ENCODE measurements around the gene FSTL3.
A peak's percentile ranks its signal among the peaks of the same experiment; 100 is the strongest.
"Not testable (repeated sequence)": the region's sequence is repeated elsewhere in the genome, so short reads cannot be mapped to it uniquely, and the experiment has no call there.

Gene FSTL3

DNA sequence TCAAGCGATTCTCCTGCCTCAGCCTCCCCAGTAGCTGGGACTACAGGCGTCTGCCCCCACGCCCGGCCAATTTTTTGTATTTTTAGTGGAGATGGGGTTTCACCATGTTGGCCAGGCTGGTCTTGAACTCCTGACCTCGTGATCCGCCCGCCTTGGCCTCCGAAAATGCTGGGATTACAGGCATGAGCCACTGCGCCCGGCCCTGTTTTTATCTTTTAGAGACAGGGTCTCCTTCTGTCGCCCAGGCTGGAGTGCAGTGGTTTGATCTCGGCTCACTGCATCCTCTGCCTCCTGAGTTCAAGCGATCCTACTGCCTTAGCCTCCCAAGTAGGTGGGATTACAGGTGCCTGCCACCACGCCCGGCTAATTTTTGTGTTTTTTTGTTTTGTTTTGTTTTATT is 22.3 kb downstream of the FSTL3 start:
- not testable (repeated sequence) for H3K4me3 ChIP-seq (ENCODE audit: low read length); H3K4me1 ChIP-seq (ENCODE audit: control insufficient read depth, low read depth, low read length); H3K27me3 ChIP-seq (ENCODE audit: control insufficient read depth, insufficient read depth, low read length); H3K36me3 ChIP-seq (ENCODE audit: control insufficient read depth, low read depth, low read length); H3K9me3 ChIP-seq (ENCODE audit: control insufficient read depth, low read depth, low read length); H3K9ac ChIP-seq (ENCODE audit: low read length); H3K27ac ChIP-seq (ENCODE audit: low read length)

DNA sequence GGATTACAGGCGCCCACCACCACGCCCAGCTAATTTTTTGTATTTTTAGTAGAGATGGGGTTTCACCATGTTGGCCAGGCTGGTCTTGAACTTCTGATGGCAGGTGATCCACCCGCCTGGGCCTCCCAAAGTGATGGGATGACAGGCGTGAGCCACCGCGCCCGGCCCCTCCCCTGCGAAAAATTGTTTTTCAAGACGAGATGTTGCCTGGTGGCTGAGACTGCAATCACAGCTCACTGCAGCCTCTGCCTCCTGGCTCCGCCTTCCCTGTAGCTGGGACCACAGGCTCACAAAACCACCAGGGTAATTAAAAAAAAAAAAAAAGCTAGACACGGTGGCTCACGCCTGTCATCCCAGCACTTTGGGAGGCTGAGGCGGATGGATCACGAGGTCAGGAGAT is 23.7 kb downstream of the FSTL3 start:
- not testable (repeated sequence) for H3K27ac ChIP-seq (ENCODE audit: low read length); H3K9me3 ChIP-seq (ENCODE audit: control insufficient read depth, low read depth, low read length); H3K36me3 ChIP-seq (ENCODE audit: control insufficient read depth, low read depth, low read length); H3K9ac ChIP-seq (ENCODE audit: low read length); H3K4me3 ChIP-seq (ENCODE audit: low read length); H3K4me1 ChIP-seq (ENCODE audit: control insufficient read depth, low read depth, low read length); H3K27me3 ChIP-seq (ENCODE audit: control insufficient read depth, insufficient read depth, low read length)

DNA sequence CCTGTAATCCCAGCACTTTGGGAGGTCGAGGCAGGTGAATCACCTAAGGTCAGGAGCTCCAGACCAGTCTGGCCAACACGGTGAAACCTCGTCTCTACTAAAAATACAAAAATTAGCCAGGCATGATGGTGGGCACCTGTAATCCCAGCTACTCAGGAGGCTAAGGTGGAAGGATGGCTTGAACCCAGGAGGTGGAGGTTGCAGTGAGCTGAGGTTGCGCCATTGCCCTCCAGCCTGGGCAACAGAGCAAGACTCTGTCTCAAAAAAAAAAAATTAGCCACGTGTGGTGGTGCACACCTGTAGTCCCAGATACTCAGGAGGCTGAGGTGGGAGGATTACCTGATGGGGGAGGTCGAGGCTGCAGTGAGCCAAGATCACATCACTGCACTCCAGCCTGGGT is 26.7 kb downstream of the FSTL3 start:
- not testable (repeated sequence) for H3K27me3 ChIP-seq (ENCODE audit: control insufficient read depth, insufficient read depth, low read length); H3K4me1 ChIP-seq (ENCODE audit: control insufficient read depth, low read depth, low read length); H3K9me3 ChIP-seq (ENCODE audit: control insufficient read depth, low read depth, low read length); H3K4me3 ChIP-seq (ENCODE audit: low read length); H3K9ac ChIP-seq (ENCODE audit: low read length); H3K27ac ChIP-seq (ENCODE audit: low read length); H3K36me3 ChIP-seq (ENCODE audit: control insufficient read depth, low read depth, low read length)

DNA sequence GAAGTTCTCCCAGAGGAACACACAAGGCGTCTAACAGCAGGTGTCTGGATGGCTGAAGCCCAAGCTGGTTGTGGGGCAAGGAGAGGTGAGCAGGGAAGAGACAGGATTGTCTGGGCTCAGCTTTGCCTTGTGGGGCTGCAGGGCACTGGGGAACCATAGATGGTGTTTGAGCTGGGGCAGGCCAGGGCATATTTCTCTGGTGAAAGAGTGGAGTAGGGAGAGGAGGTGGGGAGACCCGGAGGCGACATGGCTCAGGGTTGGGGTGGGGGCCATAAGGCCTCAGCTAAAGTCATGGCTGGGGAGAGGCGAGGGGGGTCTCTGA is 27.1 kb downstream of the FSTL3 start:
- no peaks in the 10 kb centered on the region for H3K4me1 ChIP-seq (ENCODE audit: control insufficient read depth, low read depth, low read length)
- no peaks in the 10 kb centered on the region for H3K9me3 ChIP-seq (ENCODE audit: control insufficient read depth, low read depth, low read length)
- H3K27me3 ChIP-seq (ENCODE audit: control insufficient read depth, insufficient read depth, low read length) = no peaks in the 10 kb centered on the region
- no peak overlapping the region for H3K27ac ChIP-seq (ENCODE audit: low read length)
- no peaks in the 10 kb centered on the region for H3K36me3 ChIP-seq (ENCODE audit: control insufficient read depth, low read depth, low read length)
- no peak overlapping the region for H3K9ac ChIP-seq (ENCODE audit: low read length)
- peak overlapping the region; percentile 25 for H3K4me3 ChIP-seq (ENCODE audit: low read length)

DNA sequence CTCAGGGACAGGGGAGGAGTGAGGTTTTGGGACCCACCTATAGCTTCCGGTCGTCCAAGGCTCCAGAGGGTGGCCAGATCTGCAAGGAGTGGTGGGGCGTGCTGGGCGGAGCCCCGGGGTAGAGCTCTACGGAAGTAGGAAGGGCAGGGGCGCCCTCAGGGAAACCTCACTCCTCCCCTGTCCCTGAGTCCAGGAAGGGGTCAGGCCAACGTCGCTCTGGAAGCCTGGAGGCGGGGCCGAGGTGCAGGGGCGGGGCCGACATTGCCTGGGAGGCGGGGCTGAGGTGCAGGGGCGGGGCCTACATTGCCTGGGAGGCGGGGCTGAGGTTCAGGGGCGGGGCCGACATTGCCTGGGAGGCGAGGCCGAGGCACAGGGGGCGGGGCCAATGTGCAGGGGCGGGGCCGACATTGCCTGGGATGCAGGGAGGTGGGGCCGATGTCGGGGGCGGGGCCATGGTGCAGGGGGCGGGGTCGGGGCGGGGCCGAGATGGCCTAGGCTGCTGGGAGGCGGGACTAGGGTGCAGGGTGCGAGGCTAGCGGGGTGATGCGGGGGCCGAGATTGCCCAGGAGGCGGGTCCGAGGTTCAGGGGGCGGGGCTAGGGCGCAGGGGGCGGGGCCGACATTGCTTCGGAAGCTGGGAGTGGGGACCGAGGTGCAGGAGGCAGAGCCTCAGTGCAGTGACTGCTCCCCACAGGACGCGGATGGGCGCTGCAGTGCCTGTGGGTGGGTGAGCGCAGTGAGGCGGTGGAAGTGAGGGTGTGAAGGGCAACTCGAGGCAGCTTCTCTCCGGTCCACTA is 27.7 kb downstream of the FSTL3 start:
- Histone ChIP-seq H3K9ac (ENCODE audit: low read length) (no peak overlapping the region), H3K4me3 (ENCODE audit: low read length) (peak overlapping the region; percentile 41), H3K27me3 (ENCODE audit: control insufficient read depth, insufficient read depth, low read length) (no peaks in the 10 kb centered on the region)

DNA sequence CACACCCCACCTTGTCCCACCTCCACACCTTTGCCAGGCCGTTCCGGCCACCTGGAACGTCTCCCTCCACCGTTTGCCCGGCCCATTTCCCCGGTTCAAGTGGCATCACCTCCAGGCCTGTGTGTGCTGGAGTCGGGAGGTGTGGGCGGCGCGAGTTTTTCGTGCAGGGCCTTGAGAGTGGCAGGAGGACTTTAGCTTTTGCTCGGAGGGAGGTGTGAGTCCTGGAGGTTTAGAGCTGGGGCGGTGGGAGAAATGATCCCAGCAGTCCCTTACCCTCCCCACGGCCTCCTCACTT is 28.2 kb downstream of the FSTL3 start:
- Histone ChIP-seq H3K36me3 (ENCODE audit: control insufficient read depth, low read depth, low read length) (no peaks in the 10 kb centered on the region), H3K9me3 (ENCODE audit: control insufficient read depth, low read depth, low read length) (no peaks in the 10 kb centered on the region), H3K27me3 (ENCODE audit: control insufficient read depth, insufficient read depth, low read length) (peaks cover 2% of the 10 kb centered on the region), H3K4me1 (ENCODE audit: control insufficient read depth, low read depth, low read length) (no peaks in the 10 kb centered on the region), H3K27ac (ENCODE audit: low read length) (no peak overlapping the region), H3K9ac (ENCODE audit: low read length) (no peak overlapping the region), H3K4me3 (ENCODE audit: low read length) (peak overlapping the region; percentile 41)

More for the DNA sequence above, 27.7 kb downstream of the FSTL3 start:
- Histone ChIP-seq H3K9me3 (ENCODE audit: control insufficient read depth, low read depth, low read length) (no peaks in the 10 kb centered on the region), H3K4me1 (ENCODE audit: control insufficient read depth, low read depth, low read length) (no peaks in the 10 kb centered on the region), H3K27ac (ENCODE audit: low read length) (no peak overlapping the region), H3K36me3 (ENCODE audit: control insufficient read depth, low read depth, low read length) (no peaks in the 10 kb centered on the region)

DNA sequence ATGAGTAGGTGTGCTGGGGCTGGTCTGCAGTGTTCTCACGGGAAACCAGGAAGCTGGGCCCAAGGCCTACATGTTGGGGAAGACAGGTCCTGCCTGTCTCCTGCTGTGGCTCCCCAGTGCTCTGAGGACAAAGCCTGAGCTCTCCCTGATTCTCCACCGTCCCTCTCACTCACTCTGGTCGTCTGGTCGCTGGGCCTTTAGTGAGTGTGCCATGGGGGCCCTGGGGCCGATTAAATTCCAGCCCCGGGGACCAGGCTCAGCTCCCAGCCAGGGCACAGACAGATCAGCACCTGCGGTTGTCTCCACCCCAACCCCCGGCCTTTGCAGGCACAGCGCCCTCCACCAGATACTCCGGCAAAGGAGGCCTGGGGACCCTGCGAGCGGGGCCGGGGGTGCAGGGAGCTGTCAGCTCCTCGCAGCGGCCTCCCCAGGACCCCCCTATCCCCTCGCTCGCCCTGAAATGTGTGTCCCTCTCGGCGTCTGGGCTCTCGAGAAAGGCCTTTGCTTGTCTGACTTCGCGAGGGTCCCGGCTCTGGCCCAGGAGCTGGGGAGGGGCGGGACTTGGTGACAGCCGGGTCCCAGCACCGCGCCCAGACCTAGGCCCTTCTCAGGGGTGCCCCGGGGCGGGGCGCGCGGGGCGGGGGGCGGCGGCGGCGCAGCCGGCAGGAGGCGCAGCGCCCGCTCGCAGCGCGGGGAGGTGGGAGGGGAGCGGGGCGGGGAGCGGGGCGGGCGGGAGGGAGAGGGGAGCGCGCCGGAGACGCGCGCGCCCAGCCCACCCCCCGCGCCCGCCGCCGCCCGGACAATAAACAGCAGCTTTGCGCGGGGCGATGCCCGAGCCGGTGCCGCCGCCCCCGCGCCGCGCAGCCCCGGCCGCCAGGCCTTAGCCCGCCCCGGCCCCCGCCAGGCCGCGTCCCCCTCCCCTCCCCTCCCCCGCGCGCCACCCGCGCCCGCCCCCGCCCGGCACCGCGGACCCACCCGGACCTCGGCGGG is 32.3 kb downstream of the FSTL3 start, which contains the start of gene PALM:
Gene PALM (plus strand): TSS at position 782 of the 990 bp plus-strand sequence. CDS start 212 bp downstream, outside the sequence.
- H3K27me3 ChIP-seq (ENCODE audit: control insufficient read depth, insufficient read depth, low read length) = peaks cover 12% of the 10 kb centered on the region
- H3K36me3 ChIP-seq (ENCODE audit: control insufficient read depth, low read depth, low read length) = no peaks in the 10 kb centered on the region
- no peak within 1 kb of the TSS for H3K9ac ChIP-seq (ENCODE audit: low read length)
- no peaks in the 10 kb centered on the region for H3K9me3 ChIP-seq (ENCODE audit: control insufficient read depth, low read depth, low read length)
- no peaks in the 10 kb centered on the region for H3K4me1 ChIP-seq (ENCODE audit: control insufficient read depth, low read depth, low read length)
- no peak within 1 kb of the TSS for H3K27ac ChIP-seq (ENCODE audit: low read length)
- peak within 1 kb of the TSS; percentile 40 for H3K4me3 ChIP-seq (ENCODE audit: low read length)

DNA sequence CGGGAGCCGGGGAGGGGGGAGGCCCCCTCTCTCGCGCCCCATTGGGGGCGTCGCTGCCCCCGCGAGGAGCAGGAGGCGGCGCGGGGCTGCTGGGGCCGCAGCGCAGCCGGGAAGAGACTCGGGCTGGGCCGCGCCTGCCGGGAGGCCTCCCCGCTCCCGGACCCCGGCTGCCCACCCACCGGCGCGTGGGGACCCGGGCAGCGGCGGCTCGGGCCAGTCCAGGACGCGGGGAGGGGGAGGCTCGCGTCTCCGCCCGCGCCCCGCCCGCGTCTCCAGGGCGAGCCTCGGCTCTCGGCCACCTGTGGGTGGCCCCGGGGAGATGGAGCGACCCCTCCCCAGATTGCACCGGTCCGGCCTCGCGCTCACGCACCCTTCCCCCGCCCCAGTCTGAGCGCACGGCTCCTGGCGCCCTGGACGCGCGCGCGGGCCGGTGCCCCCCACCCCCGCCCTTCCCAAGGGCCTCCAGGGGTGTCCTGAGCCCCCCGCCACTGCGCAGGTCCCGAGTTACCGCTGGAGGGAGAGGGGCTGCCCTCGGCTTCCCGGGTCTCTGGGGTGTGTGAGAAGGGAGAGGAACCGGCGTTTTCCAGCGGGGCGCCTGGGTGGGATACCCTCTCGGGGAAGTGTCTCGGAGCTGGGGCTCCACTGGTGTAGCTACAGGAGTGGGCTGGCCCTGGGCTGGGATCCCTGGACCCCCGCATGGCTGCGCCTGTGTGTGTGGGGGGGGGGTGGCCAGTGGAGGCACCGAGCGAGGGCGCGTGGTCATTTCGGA is 33.2 kb downstream of the FSTL3 start:
- H3K27ac ChIP-seq (ENCODE audit: low read length) = no peak overlapping the region
- H3K9me3 ChIP-seq (ENCODE audit: control insufficient read depth, low read depth, low read length) = no peaks in the 10 kb centered on the region
- H3K9ac ChIP-seq (ENCODE audit: low read length) = no peak overlapping the region
- peaks cover 12% of the 10 kb centered on the region for H3K27me3 ChIP-seq (ENCODE audit: control insufficient read depth, insufficient read depth, low read length)
- H3K4me1 ChIP-seq (ENCODE audit: control insufficient read depth, low read depth, low read length) = no peaks in the 10 kb centered on the region
- H3K4me3 ChIP-seq (ENCODE audit: low read length) = peak overlapping the region; percentile 40
- H3K36me3 ChIP-seq (ENCODE audit: control insufficient read depth, low read depth, low read length) = no peaks in the 10 kb centered on the region

DNA sequence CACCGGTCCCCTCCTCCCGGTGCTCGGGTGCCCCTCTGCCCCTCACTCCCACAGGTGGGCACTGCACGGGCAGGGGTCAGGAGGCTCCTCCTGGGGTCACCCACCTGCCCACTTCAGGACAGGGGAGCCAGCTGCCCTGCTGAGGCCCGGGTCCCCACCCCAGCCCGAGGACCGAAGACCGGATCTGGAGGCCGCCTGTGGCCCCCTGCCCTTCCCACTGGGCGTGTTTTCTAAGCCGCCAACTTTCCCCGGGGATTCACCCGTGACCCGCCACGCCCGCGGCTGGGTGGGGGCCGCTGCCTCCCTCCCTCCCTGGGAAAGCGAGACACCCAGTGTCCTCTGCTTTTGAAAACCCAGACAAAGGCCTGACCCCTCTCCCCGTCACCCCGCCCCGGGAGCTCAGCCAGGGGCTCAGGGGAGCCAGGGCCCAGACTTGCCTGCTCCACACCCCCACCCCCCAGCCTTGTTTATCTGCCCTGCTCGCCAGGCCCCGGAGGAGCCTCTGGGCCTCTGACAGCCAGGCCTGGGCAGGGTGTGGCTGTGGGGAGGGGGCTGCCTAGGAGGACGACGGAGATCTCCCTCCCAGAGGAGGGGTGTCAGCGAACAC is 33.9 kb downstream of the FSTL3 start:
- Histone ChIP-seq H3K9me3 (ENCODE audit: control insufficient read depth, low read depth, low read length) (no peaks in the 10 kb centered on the region), H3K4me3 (ENCODE audit: low read length) (peak overlapping the region; percentile 40), H3K27ac (ENCODE audit: low read length) (no peak overlapping the region), H3K9ac (ENCODE audit: low read length) (no peak overlapping the region), H3K27me3 (ENCODE audit: control insufficient read depth, insufficient read depth, low read length) (peaks cover 12% of the 10 kb centered on the region), H3K36me3 (ENCODE audit: control insufficient read depth, low read depth, low read length) (no peaks in the 10 kb centered on the region), H3K4me1 (ENCODE audit: control insufficient read depth, low read depth, low read length) (no peaks in the 10 kb centered on the region)

DNA sequence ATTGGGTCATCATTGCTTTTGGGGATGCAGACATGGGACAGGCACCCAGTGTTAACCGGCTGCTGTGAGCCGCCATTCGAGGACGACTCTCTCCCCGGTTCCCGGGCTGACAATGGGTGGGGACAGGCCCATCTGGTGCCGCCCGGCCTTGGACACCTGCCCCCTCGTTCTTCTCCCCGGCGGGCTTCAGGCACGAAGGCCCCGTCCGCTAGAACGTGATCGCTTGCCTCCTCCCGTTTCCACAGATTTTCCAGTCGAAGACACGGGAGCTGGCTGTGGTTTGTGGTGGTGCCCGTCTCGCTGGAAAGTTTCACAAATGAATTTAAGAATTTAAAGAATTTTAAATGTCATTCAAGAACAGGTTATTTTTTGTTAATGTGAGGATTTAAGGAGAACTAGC is 34.6 kb downstream of the FSTL3 start:
- Histone ChIP-seq H3K27me3 (ENCODE audit: control insufficient read depth, insufficient read depth, low read length) (peaks cover 12% of the 10 kb centered on the region), H3K4me3 (ENCODE audit: low read length) (no peak overlapping the region), H3K9ac (ENCODE audit: low read length) (no peak overlapping the region), H3K9me3 (ENCODE audit: control insufficient read depth, low read depth, low read length) (no peaks in the 10 kb centered on the region), H3K36me3 (ENCODE audit: control insufficient read depth, low read depth, low read length) (no peaks in the 10 kb centered on the region), H3K4me1 (ENCODE audit: control insufficient read depth, low read depth, low read length) (no peaks in the 10 kb centered on the region), H3K27ac (ENCODE audit: low read length) (no peak overlapping the region)

DNA sequence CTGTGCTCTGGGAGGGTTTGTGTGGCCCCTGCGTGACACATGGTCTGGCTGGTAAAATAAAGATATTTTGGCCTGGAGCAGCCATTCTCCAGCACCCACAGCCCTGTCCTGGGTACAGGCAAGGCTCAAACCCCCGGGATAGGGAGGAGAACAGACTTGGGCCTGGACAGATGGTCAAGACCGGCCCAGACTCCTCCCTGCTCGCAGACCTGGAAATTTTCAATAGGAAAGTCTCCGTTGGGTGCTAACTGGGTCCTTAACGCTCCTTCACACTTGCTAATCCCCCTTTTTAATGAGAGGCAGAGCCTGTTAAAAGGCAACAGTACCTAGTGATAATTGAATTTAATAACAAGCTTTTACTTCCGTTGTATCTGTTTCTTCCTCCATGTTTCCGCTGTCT is 35.1 kb downstream of the FSTL3 start:
- Histone ChIP-seq H3K27me3 (ENCODE audit: control insufficient read depth, insufficient read depth, low read length) (peaks cover 12% of the 10 kb centered on the region), H3K9me3 (ENCODE audit: control insufficient read depth, low read depth, low read length) (no peaks in the 10 kb centered on the region), H3K4me1 (ENCODE audit: control insufficient read depth, low read depth, low read length) (no peaks in the 10 kb centered on the region), H3K27ac (ENCODE audit: low read length) (no peak overlapping the region), H3K36me3 (ENCODE audit: control insufficient read depth, low read depth, low read length) (no peaks in the 10 kb centered on the region), H3K9ac (ENCODE audit: low read length) (no peak overlapping the region), H3K4me3 (ENCODE audit: low read length) (no peak overlapping the region)

Data from iPS-18a (cell line).